Smooth muscle cell (in vitro differentiated cells): ENCODE data around the gene ITK. TPM values are rescaled to one million over a fixed set of nuclear protein-coding genes. Genes with fewer than 3 reads are reported as not detected.
A peak's percentile ranks its signal among the peaks of the same experiment; 100 is the strongest.

Experiments
- DNase-seq: peaks from one replicate; lab custom pipeline; 2025; ENCODE audit not compliant: unreplicated experiment; lab: John Stamatoyannopoulos, UW
- H2AFZ ChIP-seq: fragments of 200-600 bp; sonication (generic); 2 replicates; pipeline ENCODE4 v1.6.0; 2016; ENCODE audit warnings: antibody characterized with exemption, low read depth, mild to moderate bottlenecking
- H3F3A ChIP-seq: fragments of 200-600 bp; sonication (generic); 2 replicates; pipeline ENCODE4 v1.6.0; 2017; ENCODE audit warnings: antibody characterized with exemption, low read depth
- H3K27ac ChIP-seq: fragments of 200-600 bp; sonication (generic); 2 replicates; pipeline ENCODE4 v1.5.1; 2016; ENCODE audit warnings: low read depth, mild to moderate bottlenecking
- H3K27me3 ChIP-seq: fragments of 200-600 bp; sonication (generic); 2 replicates; pipeline ENCODE4 v1.6.1; 2016; ENCODE audit warnings: low read depth, mild to moderate bottlenecking
- H3K36me3 ChIP-seq: fragments of 200-600 bp; sonication (generic); 2 replicates; pipeline ENCODE4 v1.5.1; 2016; ENCODE audit warnings: low read depth
- H3K4me1 ChIP-seq: fragments of 200-600 bp; sonication (generic); 2 replicates; pipeline ENCODE4 v1.5.1; 2016; ENCODE audit warnings: low read depth
- H3K4me2 ChIP-seq: fragments of 200-600 bp; sonication (generic); 2 replicates; pipeline ENCODE4 v1.6.0; 2016; ENCODE audit warnings: mild to moderate bottlenecking
- H3K4me3 ChIP-seq: fragments of 200-600 bp; sonication (generic); 2 replicates; pipeline ENCODE4 v1.5.1; 2016; ENCODE audit warnings: mild to moderate bottlenecking
- H3K79me2 ChIP-seq: fragments of 200-600 bp; sonication (generic); 2 replicates; pipeline ENCODE4 v1.6.0; 2016; ENCODE audit warnings: low read depth, mild to moderate bottlenecking
- H3K9ac ChIP-seq: fragments of 200-600 bp; sonication (generic); 2 replicates; pipeline ENCODE4 v1.6.0; 2016; ENCODE audit warnings: low read depth
- H3K9me3 ChIP-seq: fragments of 200-600 bp; sonication (generic); replicated peaks from 2 replicates; pipeline ENCODE4 v1.5.1; 2016; ENCODE audit warnings: low read depth
- H4K20me1 ChIP-seq: fragments of 200-600 bp; sonication (generic); 2 replicates; pipeline ENCODE4 v1.6.0; 2016; ENCODE audit warnings: low read depth
- WGBS: methylation state at CpG from one replicate; pipeline ENCODE4 v1.1.7; 2016; ENCODE audit warnings: low lambda C conversion rate; 5-methylcytosine and 5-hydroxymethylcytosine counted together
- polyA plus RNA-seq: library from polyadenylated mRNA; unstranded; fragments of >200 nt; fragmentation: Nextera tagmentation; extraction: Ambion mirVana; gene quantifications from 2 replicates; pipeline ENCODE4 v1.2.1, GENCODE V29; 2016
- total RNA-seq: library from RNA; depleted of rRNA; stranded (reverse); fragments of >200 nt; gene quantifications from 2 replicates; pipeline ENCODE4 v1.2.3, GENCODE V29; 2014
- TF ChIP-seq, protein P1 (sequence below): fragments of 200-600 bp; sonication (generic); IDR thresholded peaks from 2 replicates; pipeline ENCODE4 v1.5.1; 2017; ENCODE audit warnings: borderline replicate concordance, mild to moderate bottlenecking, antibody characterized with exemption; ENCODE audit not compliant: insufficient read depth, poor library complexity, severe bottlenecking

ITK gene
- total and polyA plus RNA-seq, 2 experiments from 2014 or later: 0.97 to 1.8 TPM

DNA sequence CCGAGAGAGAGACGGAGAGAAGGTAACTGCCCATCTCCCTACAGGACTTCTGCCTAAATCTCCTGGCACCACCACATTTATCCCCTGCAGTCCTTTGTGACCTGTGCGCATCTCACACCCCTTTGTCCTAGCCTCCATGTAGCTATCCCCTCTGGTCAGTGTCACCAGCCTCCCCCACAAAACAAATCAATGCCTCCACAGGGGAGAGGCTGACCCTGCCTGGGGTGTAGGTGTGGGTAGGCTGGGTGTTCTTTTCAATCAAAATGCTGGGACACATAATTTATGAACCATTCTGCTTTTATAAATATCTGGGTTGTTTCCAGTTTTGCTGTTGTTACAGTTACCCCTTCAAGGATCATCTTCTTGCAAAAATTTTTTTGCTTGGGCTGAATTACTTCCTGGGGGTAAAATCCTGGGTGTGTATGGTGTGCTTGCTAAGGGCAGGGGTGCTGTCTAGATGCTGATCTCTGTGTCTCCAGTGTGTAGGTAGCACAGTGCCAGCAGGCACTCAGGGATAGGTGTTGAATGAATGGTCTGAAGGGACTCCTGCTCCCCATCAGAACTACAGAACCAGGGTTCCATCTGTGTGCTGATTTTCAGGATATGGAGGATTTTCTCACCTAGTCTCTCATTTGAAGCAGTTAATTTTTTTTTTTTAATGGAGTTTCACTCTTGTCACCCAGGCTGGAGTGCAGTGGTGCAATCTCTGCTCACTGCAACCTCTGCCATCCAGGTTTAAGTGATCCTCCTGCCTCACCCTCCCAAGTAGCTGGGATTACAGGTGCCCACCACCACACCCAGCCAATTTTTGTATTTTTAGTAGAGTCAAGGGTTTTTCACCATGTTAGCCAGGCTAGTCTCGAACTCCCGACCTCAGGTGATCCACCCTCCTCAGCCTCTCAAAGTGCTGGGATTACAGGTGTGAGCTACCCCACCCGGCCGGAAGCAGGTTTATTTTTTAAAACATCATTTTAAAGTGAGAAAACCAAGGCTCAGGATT is 14.1 kb upstream of the ITK start, which contains the start of gene GARIN3:
GARIN3 (minus strand) TSS at position 51 of the 1,000 bp plus-strand sequence. CDS start 96 bp downstream, outside the sequence.
- no peaks in the 10 kb centered on the region for H3K36me3 ChIP-seq
- no peak for DNase-seq
- TF ChIP-seq, protein P1, sequence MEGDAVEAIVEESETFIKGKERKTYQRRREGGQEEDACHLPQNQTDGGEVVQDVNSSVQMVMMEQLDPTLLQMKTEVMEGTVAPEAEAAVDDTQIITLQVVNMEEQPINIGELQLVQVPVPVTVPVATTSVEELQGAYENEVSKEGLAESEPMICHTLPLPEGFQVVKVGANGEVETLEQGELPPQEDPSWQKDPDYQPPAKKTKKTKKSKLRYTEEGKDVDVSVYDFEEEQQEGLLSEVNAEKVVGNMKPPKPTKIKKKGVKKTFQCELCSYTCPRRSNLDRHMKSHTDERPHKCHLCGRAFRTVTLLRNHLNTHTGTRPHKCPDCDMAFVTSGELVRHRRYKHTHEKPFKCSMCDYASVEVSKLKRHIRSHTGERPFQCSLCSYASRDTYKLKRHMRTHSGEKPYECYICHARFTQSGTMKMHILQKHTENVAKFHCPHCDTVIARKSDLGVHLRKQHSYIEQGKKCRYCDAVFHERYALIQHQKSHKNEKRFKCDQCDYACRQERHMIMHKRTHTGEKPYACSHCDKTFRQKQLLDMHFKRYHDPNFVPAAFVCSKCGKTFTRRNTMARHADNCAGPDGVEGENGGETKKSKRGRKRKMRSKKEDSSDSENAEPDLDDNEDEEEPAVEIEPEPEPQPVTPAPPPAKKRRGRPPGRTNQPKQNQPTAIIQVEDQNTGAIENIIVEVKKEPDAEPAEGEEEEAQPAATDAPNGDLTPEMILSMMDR: no peak
- H3F3A ChIP-seq: peaks cover 2% of the 10 kb centered on the region
- no peaks in the 10 kb centered on the region for H3K27me3 ChIP-seq
- H3K79me2 ChIP-seq: no peaks in the 10 kb centered on the region
- peak within 1 kb of the TSS; percentile 47 for H3K4me2 ChIP-seq
- no peaks in the 10 kb centered on the region for H4K20me1 ChIP-seq
- H3K9me3 ChIP-seq: no peaks in the 10 kb centered on the region
- H3K27ac ChIP-seq: peak within 1 kb of the TSS; percentile 84
- H3K4me1 ChIP-seq: peaks cover 4% of the 10 kb centered on the region
- H3K4me3 ChIP-seq: no peak within 1 kb of the TSS
- WGBS: 86% methylated on average over 7 of the region's 7 CpGs
- no peak within 1 kb of the TSS for H2AFZ ChIP-seq
- H3K9ac ChIP-seq: no peak within 1 kb of the TSS

- WGBS: 12% methylated on average over 4 of the region's 4 CpGs
- no peak overlapping the region for H2AFZ ChIP-seq
Measured at GRCh38 chr5:157167214-157167621, 13.4 kb upstream of the ITK start.

DNA sequence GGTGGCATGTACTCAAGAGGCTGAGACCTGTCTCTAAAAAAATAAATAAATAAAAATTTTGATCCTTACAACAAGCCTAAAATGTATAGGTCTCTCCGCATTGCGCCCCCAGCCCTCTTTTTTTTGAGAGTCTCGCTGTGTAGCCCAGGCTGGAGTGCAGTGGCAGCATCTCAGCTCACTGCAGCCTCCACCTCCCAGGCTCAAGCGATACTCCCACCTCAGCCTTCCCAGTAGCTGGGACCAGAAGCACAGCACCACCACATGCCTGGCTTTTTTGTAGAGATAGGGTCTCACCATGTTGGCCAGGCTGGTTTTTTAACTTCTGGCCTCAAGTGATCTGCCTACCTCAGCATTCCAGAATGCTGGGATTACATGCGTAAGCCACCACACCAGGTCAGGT is 12.4 kb upstream of the ITK start:
- no peak overlapping the region for H3K4me3 ChIP-seq
- no peak overlapping the region for H3K9ac ChIP-seq
- DNase-seq: no peak
- peaks cover 2% of the 10 kb centered on the region for H3F3A ChIP-seq
- H3K9me3 ChIP-seq: no peaks in the 10 kb centered on the region
- no peak overlapping the region for H2AFZ ChIP-seq
- no peak overlapping the region for H3K27ac ChIP-seq
- 89% methylated on average over 5 of the region's 5 CpGs for WGBS
- H3K4me1 ChIP-seq: peaks cover 4% of the 10 kb centered on the region
- no peak overlapping the region for H3K4me2 ChIP-seq
- no peaks in the 10 kb centered on the region for H3K79me2 ChIP-seq
- no peaks in the 10 kb centered on the region for H4K20me1 ChIP-seq
- no peaks in the 10 kb centered on the region for H3K36me3 ChIP-seq
- no peaks in the 10 kb centered on the region for H3K27me3 ChIP-seq
- TF ChIP-seq, protein P1: no peak

More at GRCh38 chr5:157167214-157167621, 13.4 kb upstream of the ITK start:
- Histone ChIP-seq H3K27ac (peak overlapping the region; percentile 84), H3K36me3 (no peaks in the 10 kb centered on the region), H3F3A (peaks cover 2% of the 10 kb centered on the region), H3K9ac (no peak overlapping the region), H3K9me3 (no peaks in the 10 kb centered on the region), H3K4me2 (peak overlapping the region; percentile 54), H3K27me3 (no peaks in the 10 kb centered on the region), H3K4me1 (peaks cover 4% of the 10 kb centered on the region), H3K79me2 (no peaks in the 10 kb centered on the region), H4K20me1 (no peaks in the 10 kb centered on the region), H3K4me3 (no peak overlapping the region)
- TF ChIP-seq, protein P1: no peak
- no peak for DNase-seq
